Stimulated activated CD8-positive, alpha-beta memory T cell treated with anti-CD3 and anti-CD28 coated beads, Interleukin-7, amount 100 ng/mL, for 4 hours (primary cell): ENCODE data around the gene USF3.

ENCODE experiments used
- DNase-seq, 2 donors: peaks; one replicate each; pipeline ENCODE4 v3.0.0-alpha.2; 2020; ENCODE audit warnings: low read depth in 2 of 2

The USF3 gene

GRCh38 chr3:113695786-113696645 lies at the start of gene USF3:
USF3 (minus strand) TSS chr3:113696642; CDS start chr3:113674878, 21,764 bp downstream.
- peak; percentile 68 to 83 for DNase-seq

GRCh38 chr3:113745756-113746547 lies 49.5 kb upstream of the USF3 start, which contains the start of gene NAA50:
NAA50 (minus strand) TSS chr3:113746249; CDS start chr3:113745949, 300 bp downstream.
- DNase-seq = peak; percentile 90 to 92

GRCh38 chr3:113744941-113745755 lies 48.7 kb upstream of the USF3 start:
- peak; percentile 71 to 81 for DNase-seq

DNA sequence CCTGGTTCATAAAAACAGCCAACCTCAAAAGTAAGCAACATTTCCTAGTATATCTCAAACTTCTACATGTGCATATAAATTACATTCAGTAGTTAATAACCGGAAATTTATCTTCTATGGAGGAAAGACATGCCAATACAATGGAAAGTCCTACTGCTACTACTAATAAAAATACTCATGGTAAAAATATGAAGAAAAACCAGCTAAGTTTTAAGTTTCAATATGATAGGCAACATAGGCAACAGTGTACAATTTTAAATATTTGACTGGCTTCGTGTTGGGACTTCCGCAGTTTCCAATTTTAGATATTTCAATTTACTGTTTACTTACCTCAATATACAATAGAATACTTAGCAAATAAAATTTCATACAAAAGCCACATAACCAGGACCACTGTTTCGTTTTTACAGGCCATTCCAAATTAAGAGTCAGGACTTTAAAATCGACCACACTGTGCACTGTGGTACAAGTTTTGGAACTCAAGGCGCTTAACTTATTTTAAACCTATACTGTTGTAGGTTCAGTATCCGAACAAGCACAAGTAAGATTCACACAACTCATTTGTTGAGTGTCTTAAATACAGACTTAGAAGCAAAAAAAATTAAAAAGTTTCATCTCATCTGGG lies 46.7 kb upstream of the USF3 start:
- DNase-seq = no peak

DNA sequence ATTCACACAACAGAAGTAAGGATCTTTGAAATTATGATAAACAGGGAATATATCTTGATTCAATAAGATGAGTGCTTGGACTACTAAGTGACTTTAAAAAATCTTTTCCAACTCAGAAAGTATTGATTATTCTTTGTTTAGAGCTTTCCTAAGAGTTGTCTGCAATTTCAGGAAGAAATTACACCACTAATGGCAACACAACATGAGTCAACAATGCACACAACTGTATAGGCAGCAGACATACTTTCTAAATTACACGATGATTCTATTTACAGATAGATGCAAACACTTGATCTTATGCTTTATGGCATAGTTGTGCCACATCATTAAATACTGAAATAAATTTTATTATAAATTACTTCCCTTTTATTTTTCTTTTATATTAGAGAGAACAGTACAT lies 45.2 kb upstream of the USF3 start:
- no peak for DNase-seq

GRCh38 chr3:113741086-113741485 lies 44.6 kb upstream of the USF3 start:
- DNase-seq = no peak

- no peak for DNase-seq
Observed at GRCh38 chr3:113736548-113737089, 40.2 kb upstream of the USF3 start.

DNA sequence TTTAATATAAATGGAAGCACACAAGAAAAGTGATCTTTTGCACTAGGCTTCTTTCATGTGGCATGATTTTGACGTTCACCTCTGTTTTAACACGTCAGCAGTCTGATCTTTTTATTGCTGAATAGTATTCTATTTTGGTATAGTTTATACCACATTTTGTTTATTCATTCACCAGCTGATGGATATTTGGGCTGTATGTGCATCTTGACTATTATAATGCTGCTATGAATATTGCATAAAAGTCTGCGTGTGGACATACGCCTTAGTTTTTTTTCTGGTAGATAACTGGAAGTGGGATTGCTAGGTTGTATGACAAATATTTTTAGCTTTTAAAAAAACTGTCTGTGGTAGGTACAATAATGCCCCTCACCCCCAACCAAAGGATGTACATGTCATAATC lies 35.3 kb upstream of the USF3 start:
- DNase-seq = no peak

DNA sequence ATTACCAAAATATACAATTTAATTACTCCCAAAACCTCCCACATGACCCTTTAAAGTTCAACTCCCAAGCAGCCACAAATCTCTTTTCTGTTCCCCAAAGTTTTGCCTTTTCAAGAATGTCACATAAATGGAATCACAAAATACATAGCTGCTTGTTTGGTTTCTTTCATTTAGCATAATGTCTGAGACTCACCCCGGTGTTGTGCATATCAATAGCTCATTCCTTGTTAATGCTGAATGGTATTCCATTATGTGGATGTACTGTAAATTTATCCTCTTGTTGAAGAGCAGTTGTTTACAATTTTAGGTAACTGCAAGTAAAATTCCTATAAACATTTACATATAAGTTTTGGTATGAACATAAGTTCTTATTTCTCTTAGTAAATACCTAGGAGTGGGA lies 34.1 kb upstream of the USF3 start:
- DNase-seq = no peak

- DNase-seq = no peak
Observed at GRCh38 chr3:113728661-113729060, 32.2 kb upstream of the USF3 start.

- DNase-seq = no peak
Observed at GRCh38 chr3:113721636-113722035, 25.2 kb upstream of the USF3 start.

GRCh38 chr3:113719758-113720157 lies 23.3 kb upstream of the USF3 start:
- no peak for DNase-seq

- no peak for DNase-seq
Observed at GRCh38 chr3:113719294-113719693, 22.9 kb upstream of the USF3 start.

GRCh38 chr3:113717818-113718217 lies 21.4 kb upstream of the USF3 start:
- no peak for DNase-seq

DNA sequence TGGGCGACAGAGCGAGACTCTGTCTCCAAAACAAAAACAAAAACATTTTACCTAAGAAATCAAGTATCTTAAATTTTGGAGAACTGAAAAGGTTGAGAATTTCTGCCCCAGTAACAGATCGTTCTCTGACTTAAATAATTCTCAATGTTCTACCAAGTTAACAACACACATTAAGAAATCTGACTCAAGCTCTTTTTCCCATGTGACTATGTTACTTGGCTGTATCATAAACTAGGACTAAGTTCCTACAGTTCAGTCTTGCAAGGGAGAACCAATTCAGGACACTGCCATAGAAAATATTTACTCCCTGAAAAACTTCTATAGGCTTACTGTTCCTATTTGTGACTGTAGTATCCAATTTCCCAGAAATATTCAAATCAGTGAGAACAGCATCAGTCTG lies 20.9 kb upstream of the USF3 start:
- no peak for DNase-seq

GRCh38 chr3:113714702-113715101 lies 18.3 kb upstream of the USF3 start:
- no peak for DNase-seq

GRCh38 chr3:113712129-113712528 lies 15.7 kb upstream of the USF3 start:
- DNase-seq = no peak

DNA sequence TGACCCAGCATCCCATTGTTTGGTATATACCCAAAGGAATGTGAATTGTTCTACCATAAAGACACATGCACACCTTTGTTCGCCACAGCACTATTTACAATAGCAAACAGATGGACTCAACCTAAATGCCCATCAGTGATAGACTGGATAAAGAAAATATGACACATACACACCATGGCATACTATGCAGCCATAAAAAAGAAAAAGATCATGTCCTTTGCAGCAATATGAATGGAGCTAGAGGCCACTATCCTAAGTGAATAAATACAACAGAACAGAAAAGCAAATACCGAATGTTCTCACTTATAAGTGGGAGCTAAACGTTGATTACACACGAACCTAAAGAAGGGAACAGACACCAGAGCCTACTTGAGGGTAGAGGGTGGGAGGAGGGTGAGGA lies 11.4 kb upstream of the USF3 start:
- DNase-seq = no peak

DNA sequence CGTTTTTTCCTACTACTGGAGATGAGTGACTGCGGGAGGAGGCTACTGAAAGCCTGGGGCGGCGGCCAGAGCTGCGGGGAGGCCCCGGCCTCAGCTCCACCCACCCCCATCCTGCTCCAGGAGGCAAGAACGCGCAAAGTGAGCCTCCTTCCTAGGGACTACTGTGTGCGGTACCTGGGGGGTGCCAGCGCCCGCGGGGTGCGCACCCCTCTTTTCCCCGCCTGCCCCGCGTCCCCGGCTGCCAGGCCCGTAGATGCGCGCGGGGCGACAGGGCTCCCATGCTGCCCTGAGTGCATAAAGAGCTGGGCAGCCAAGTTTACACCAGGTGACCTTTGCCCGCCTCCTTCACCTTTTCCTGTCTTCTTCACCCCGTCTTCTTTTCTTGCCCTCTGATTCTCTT lies 2.5 kb upstream of the USF3 start:
- no peak for DNase-seq

- DNase-seq = no peak
Observed at GRCh38 chr3:113698213-113698742, 1.8 kb upstream of the USF3 start.

GRCh38 chr3:113697500-113698090 lies 1.2 kb upstream of the USF3 start:
- DNase-seq = no peak
